ENCODE measurements around the gene SPDYE2.
"Not testable (repeated sequence)": the region's sequence is repeated elsewhere in the genome, so short reads cannot be mapped to it uniquely, and the experiment has no call there.

SPDYE2 gene

DNA sequence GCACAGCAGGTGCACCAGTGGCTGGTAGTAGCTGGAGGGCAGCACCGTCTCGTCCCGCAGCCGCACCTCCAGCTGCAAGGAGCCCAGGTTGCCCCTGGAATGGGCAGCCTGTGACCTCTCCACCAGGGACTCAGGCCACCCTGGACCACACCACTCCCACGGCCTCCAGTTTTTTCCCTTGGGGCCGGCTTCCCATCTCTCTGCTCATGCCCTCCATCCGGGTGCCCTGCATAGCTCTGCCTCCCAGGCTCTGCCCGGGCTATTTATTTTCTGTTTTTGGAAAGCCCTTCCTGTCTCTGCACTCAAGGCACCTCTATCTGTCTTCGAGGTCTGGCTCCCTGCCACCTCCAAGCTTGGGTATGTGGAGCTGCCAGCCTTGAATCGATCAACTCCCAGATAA lies 45.0 kb downstream of the SPDYE2 start:
- H3K4ac ChIP-seq (ENCODE audit: low read depth, low read length); H4K8ac ChIP-seq (ENCODE audit: low read depth, low read length); H3K23ac ChIP-seq (ENCODE audit: low read length); H3K79me1 ChIP-seq (ENCODE audit: low read length); H3K9ac ChIP-seq (ENCODE audit: low read length); H3K4me3 ChIP-seq (ENCODE audit: low read depth, low read length); H2AFZ ChIP-seq (ENCODE audit: insufficient read depth, low read length, poor library complexity); H4K12ac ChIP-seq (ENCODE audit: low read depth, low read length); H2BK5ac ChIP-seq (ENCODE audit: low read depth, low read length, poor library complexity); H3K14ac ChIP-seq (ENCODE audit: low read length); H3K9me3 ChIP-seq (ENCODE audit: insufficient read depth, low read depth, low read length); H2AK5ac ChIP-seq (ENCODE audit: low read length); H3K79me2 ChIP-seq (ENCODE audit: control insufficient read depth, insufficient read depth, low read length, poor library complexity); H3K27ac ChIP-seq (ENCODE audit: low read depth, low read length); H2BK12ac ChIP-seq (ENCODE audit: low read length); H3K27me3 ChIP-seq (ENCODE audit: insufficient read depth, low read length); H3K36me3 ChIP-seq (ENCODE audit: control insufficient read depth in 1 of 2, insufficient read depth in 2 of 2, low read length in 2 of 2); DNase-seq; H3K4me2 ChIP-seq (ENCODE audit: low read length); H3K18ac ChIP-seq (ENCODE audit: low read length); H2BK120ac ChIP-seq (ENCODE audit: insufficient read depth, low read length, poor library complexity); H3K4me1 ChIP-seq (ENCODE audit: control insufficient read depth in 1 of 2, insufficient read depth in 2 of 2, low read length in 2 of 2); H4K91ac ChIP-seq (ENCODE audit: low read depth, low read length): not testable (repeated sequence)
- no CpG with 5 or more reads among the region's 10 CpGs for WGBS (ENCODE audit: extremely low coverage, insufficient coverage, insufficient read length)

DNA sequence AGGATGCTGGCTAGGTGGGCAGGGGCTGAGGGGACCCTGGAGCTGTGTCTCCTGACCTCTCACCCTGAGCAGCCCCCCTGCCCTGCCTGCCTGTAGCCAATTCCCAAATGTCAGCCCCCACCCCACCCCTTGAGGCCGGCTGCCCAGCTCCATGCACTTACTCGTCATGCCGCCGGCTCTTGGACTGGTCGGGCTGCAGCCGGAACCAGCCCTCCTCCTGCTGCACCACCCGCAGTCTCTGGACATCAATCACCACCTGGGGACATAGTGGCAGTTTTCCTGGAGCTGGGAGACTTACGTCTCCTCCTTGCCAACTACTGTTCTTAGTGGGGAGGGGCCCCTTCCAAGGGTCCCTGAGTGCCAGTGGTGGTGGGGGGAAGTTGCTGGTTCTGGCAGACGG lies 48.7 kb downstream of the SPDYE2 start:
- H3K9me3 ChIP-seq (ENCODE audit: insufficient read depth, low read depth, low read length); H2AK5ac ChIP-seq (ENCODE audit: low read length); H3K18ac ChIP-seq (ENCODE audit: low read length); H4K91ac ChIP-seq (ENCODE audit: low read depth, low read length); H3K79me2 ChIP-seq (ENCODE audit: control insufficient read depth, insufficient read depth, low read length, poor library complexity); H2BK5ac ChIP-seq (ENCODE audit: low read depth, low read length, poor library complexity); H4K12ac ChIP-seq (ENCODE audit: low read depth, low read length); H3K27ac ChIP-seq (ENCODE audit: low read depth, low read length); DNase-seq; H3K36me3 ChIP-seq (ENCODE audit: control insufficient read depth in 1 of 2, insufficient read depth in 2 of 2, low read length in 2 of 2); H3K9ac ChIP-seq (ENCODE audit: low read length); H3K4me3 ChIP-seq (ENCODE audit: low read depth, low read length); H2AFZ ChIP-seq (ENCODE audit: insufficient read depth, low read length, poor library complexity); H3K4me1 ChIP-seq (ENCODE audit: control insufficient read depth in 1 of 2, insufficient read depth in 2 of 2, low read length in 2 of 2); H2BK120ac ChIP-seq (ENCODE audit: insufficient read depth, low read length, poor library complexity); H4K8ac ChIP-seq (ENCODE audit: low read depth, low read length); H3K4me2 ChIP-seq (ENCODE audit: low read length); H3K79me1 ChIP-seq (ENCODE audit: low read length); H3K23ac ChIP-seq (ENCODE audit: low read length); H3K4ac ChIP-seq (ENCODE audit: low read depth, low read length); H3K14ac ChIP-seq (ENCODE audit: low read length); H3K27me3 ChIP-seq (ENCODE audit: insufficient read depth, low read length); H2BK12ac ChIP-seq (ENCODE audit: low read length): not testable (repeated sequence)
- WGBS (ENCODE audit: extremely low coverage, insufficient coverage, insufficient read length), result no CpG with 5 or more reads among the region's 9 CpGs

GRCh38 chr7:102602317-102602716 lies 51.3 kb downstream of the SPDYE2 start:
- not testable (repeated sequence) for H3K36me3 ChIP-seq (ENCODE audit: control insufficient read depth in 1 of 2, insufficient read depth in 2 of 2, low read length in 2 of 2); DNase-seq; H4K8ac ChIP-seq (ENCODE audit: low read depth, low read length); H4K12ac ChIP-seq (ENCODE audit: low read depth, low read length); H4K91ac ChIP-seq (ENCODE audit: low read depth, low read length); H3K4ac ChIP-seq (ENCODE audit: low read depth, low read length); H3K4me2 ChIP-seq (ENCODE audit: low read length); H3K79me2 ChIP-seq (ENCODE audit: control insufficient read depth, insufficient read depth, low read length, poor library complexity); H3K4me1 ChIP-seq (ENCODE audit: control insufficient read depth in 1 of 2, insufficient read depth in 2 of 2, low read length in 2 of 2); H2BK120ac ChIP-seq (ENCODE audit: insufficient read depth, low read length, poor library complexity); H3K27me3 ChIP-seq (ENCODE audit: insufficient read depth, low read length); H3K9me3 ChIP-seq (ENCODE audit: insufficient read depth, low read depth, low read length); H3K23ac ChIP-seq (ENCODE audit: low read length); H3K27ac ChIP-seq (ENCODE audit: low read depth, low read length); H2BK12ac ChIP-seq (ENCODE audit: low read length); H3K4me3 ChIP-seq (ENCODE audit: low read depth, low read length); H2AFZ ChIP-seq (ENCODE audit: insufficient read depth, low read length, poor library complexity); H2AK5ac ChIP-seq (ENCODE audit: low read length); H3K18ac ChIP-seq (ENCODE audit: low read length); H3K9ac ChIP-seq (ENCODE audit: low read length); H3K14ac ChIP-seq (ENCODE audit: low read length); H3K79me1 ChIP-seq (ENCODE audit: low read length); H2BK5ac ChIP-seq (ENCODE audit: low read depth, low read length, poor library complexity)
- WGBS (ENCODE audit: extremely low coverage, insufficient coverage, insufficient read length), result no CpG with 5 or more reads among the region's 12 CpGs

DNA sequence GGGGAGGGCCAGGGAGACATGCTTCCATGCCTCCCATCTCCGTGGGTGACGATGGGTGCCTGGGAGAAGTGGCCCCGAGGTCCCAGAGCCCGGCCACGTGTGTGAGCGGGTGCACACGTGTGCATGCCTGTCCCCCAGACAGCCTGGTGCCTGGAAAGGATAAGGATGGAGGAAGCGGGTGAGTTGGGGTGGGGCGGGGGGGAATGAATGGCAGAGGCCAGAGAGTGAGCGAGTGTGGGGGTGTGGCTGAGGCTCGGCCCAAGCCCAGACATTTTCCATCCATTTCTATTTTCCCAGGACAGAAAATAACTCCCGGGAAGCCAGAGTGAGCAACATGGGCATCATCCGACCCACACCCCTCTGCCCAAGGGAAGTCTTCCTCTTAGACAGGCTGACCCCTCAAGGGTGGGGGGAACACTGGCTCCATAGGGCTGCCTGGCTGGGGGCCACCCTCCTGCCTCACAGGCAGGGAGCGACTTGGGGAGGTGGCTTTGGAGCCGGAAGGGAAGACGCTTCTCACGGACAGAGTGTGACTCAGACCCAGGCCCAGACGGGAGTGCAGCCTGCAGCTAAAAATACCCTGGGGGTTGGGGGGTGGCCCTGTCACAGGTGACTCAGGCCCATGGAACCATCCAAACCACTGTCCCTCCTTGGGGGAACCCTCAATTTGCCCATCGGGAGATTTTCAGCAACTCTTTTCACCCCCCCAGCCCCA lies 53.6 kb downstream of the SPDYE2 start:
- H2BK120ac ChIP-seq (ENCODE audit: insufficient read depth, low read length, poor library complexity); H3K9ac ChIP-seq (ENCODE audit: low read length); H2BK5ac ChIP-seq (ENCODE audit: low read depth, low read length, poor library complexity); H3K79me2 ChIP-seq (ENCODE audit: control insufficient read depth, insufficient read depth, low read length, poor library complexity); H4K12ac ChIP-seq (ENCODE audit: low read depth, low read length); H3K79me1 ChIP-seq (ENCODE audit: low read length); H3K27me3 ChIP-seq (ENCODE audit: insufficient read depth, low read length); H3K18ac ChIP-seq (ENCODE audit: low read length); H3K4me2 ChIP-seq (ENCODE audit: low read length); H2AK5ac ChIP-seq (ENCODE audit: low read length); H3K4ac ChIP-seq (ENCODE audit: low read depth, low read length); H3K23ac ChIP-seq (ENCODE audit: low read length); H4K91ac ChIP-seq (ENCODE audit: low read depth, low read length); H3K36me3 ChIP-seq (ENCODE audit: control insufficient read depth in 1 of 2, insufficient read depth in 2 of 2, low read length in 2 of 2); DNase-seq; H3K9me3 ChIP-seq (ENCODE audit: insufficient read depth, low read depth, low read length); H3K14ac ChIP-seq (ENCODE audit: low read length); H4K8ac ChIP-seq (ENCODE audit: low read depth, low read length); H3K27ac ChIP-seq (ENCODE audit: low read depth, low read length); H2AFZ ChIP-seq (ENCODE audit: insufficient read depth, low read length, poor library complexity); H3K4me3 ChIP-seq (ENCODE audit: low read depth, low read length); H3K4me1 ChIP-seq (ENCODE audit: control insufficient read depth in 1 of 2, insufficient read depth in 2 of 2, low read length in 2 of 2); H2BK12ac ChIP-seq (ENCODE audit: low read length): not testable (repeated sequence)
- no CpG with 5 or more reads among the region's 19 CpGs for WGBS (ENCODE audit: extremely low coverage, insufficient coverage, insufficient read length)

All from trophoblast cell (in vitro differentiated cells and primary cell).